Colonic mucosa (tissue), 4 donors: ENCODE data around the gene ZWINT. TPM values are rescaled to one million over a fixed set of nuclear protein-coding genes. Genes with fewer than 3 reads are reported as not detected.

Experiments used
- DNase-seq: peaks from one replicate; pipeline ENCODE4 v3.0.0-alpha.2; 2020
- H3K27ac ChIP-seq: fragments of 200-600 bp; one replicate; pipeline ENCODE4 v1.8.0; 2021
- H3K27me3 ChIP-seq: fragments of 200-600 bp; one replicate; pipeline ENCODE4 v1.8.0; 2021
- H3K36me3 ChIP-seq: fragments of 200-600 bp; one replicate; pipeline ENCODE4 v1.8.0; 2021
- H3K4me1 ChIP-seq: fragments of 200-600 bp; one replicate; pipeline ENCODE4 v1.8.0; 2021; ENCODE audit warnings: mild to moderate bottlenecking
- H3K4me3 ChIP-seq: fragments of 200-600 bp; one replicate; pipeline ENCODE4 v1.8.0; 2021
- H3K9ac ChIP-seq, 2 donors: one replicate each; pipeline ENCODE4 v1.7.0; 2013; ENCODE audit warnings: control low read depth in 2 of 2, low read depth in 2 of 2, low read length in 2 of 2
- H3K9me3 ChIP-seq: fragments of 200-600 bp; one replicate; pipeline ENCODE4 v1.8.0; 2021
- CTCF ChIP-seq: fragments of 200-600 bp; IDR thresholded peaks from one replicate; pipeline ENCODE4 v1.8.0; 2022; ENCODE audit warnings: antibody characterized with exemption, mild to moderate bottlenecking
- intact Hi-C: fragments of 100-400 bp; cut with DNase I; formaldehyde crosslinking; loops from one replicate; pipeline ENCODE4 v1.14.1; 2022
- total RNA-seq, 2 donors: library from RNA; stranded (reverse); fragmentation: NEBNext Ultra II Directional in 1 of 2; extraction: Animal tissue kit (Norgen Biotek cat#: 25700) in 1 of 2; gene quantifications; one replicate each; pipeline ENCODE4 v1.2.1, GENCODE V29; 2021
- donor health status: healthy.
- donor health status: DM: no; HTN: no; CAD: no.
- donor health status: DM: no; HTN: no; CAD: no.

The ZWINT gene
- 10 to 100 TPM; 25.5 to 91.1 TPM for total RNA-seq

- no peak for TF ChIP-seq CTCF
- peak; percentile 96 for DNase-seq
- H3K4me3 ChIP-seq = peak within 1 kb of the TSS; percentile 80
- H3K27ac ChIP-seq = peak within 1 kb of the TSS; percentile 38
- peaks cover 3% of the 10 kb centered on the region for H3K4me1 ChIP-seq
- no peaks in the 10 kb centered on the region for H3K36me3 ChIP-seq
- intact Hi-C loops = no loop called here
- H3K9me3 ChIP-seq = no peaks in the 10 kb centered on the region
- no peaks in the 10 kb centered on the region for H3K27me3 ChIP-seq
- H3K9ac ChIP-seq = peak within 1 kb of the TSS; percentile 56 to 68
Measured at GRCh38 chr10:56360967-56361612, at the start of gene ZWINT. Gene ZWINT, minus strand, starts transcription at chr10:56361259. Its CDS starts 23 bp downstream, at chr10:56361236.

- H3K36me3 ChIP-seq = no peaks in the 10 kb centered on the region
- no peak overlapping the region for H3K4me3 ChIP-seq
- H3K9me3 ChIP-seq = no peaks in the 10 kb centered on the region
- no peaks in the 10 kb centered on the region for H3K4me1 ChIP-seq
- no peak for TF ChIP-seq CTCF
- H3K9ac ChIP-seq = no peak overlapping the region
- no peak for DNase-seq
- intact Hi-C loops = no loop called here
- no peaks in the 10 kb centered on the region for H3K27me3 ChIP-seq
- H3K27ac ChIP-seq = no peak overlapping the region
Measured at GRCh38 chr10:56383806-56384205, 22.7 kb upstream of the ZWINT start.

- intact Hi-C loops = no loop called here
- no peak for TF ChIP-seq CTCF
- H3K4me3 ChIP-seq = no peak overlapping the region
Measured at GRCh38 chr10:56370217-56371113, 9.4 kb upstream of the ZWINT start.

GRCh38 chr10:56360583-56360966 is 484 bp downstream of the ZWINT start:
- H3K4me1 ChIP-seq = peaks cover 3% of the 10 kb centered on the region
- no peak for TF ChIP-seq CTCF
- no peak overlapping the region for H3K27ac ChIP-seq
- DNase-seq = no peak
- H3K36me3 ChIP-seq = no peaks in the 10 kb centered on the region
- H3K9ac ChIP-seq = peak overlapping the region; percentile 52 to 68
- H3K4me3 ChIP-seq = peak overlapping the region; percentile 80
- H3K27me3 ChIP-seq = no peaks in the 10 kb centered on the region
- intact Hi-C loops = no loop called here
- H3K9me3 ChIP-seq = no peaks in the 10 kb centered on the region

More at GRCh38 chr10:56370217-56371113, 9.4 kb upstream of the ZWINT start:
- no peaks in the 10 kb centered on the region for H3K4me1 ChIP-seq
- no peak overlapping the region for H3K9ac ChIP-seq
- no peak for DNase-seq
- no peak overlapping the region for H3K27ac ChIP-seq
- H3K27me3 ChIP-seq = no peaks in the 10 kb centered on the region
- no peaks in the 10 kb centered on the region for H3K36me3 ChIP-seq
- H3K9me3 ChIP-seq = no peaks in the 10 kb centered on the region

- no peak overlapping the region for H3K9ac ChIP-seq
- intact Hi-C loops = no loop called here
- no peak overlapping the region for H3K4me3 ChIP-seq
- H3K9me3 ChIP-seq = no peaks in the 10 kb centered on the region
- DNase-seq = no peak
- TF ChIP-seq CTCF = no peak
- H3K36me3 ChIP-seq = no peaks in the 10 kb centered on the region
- H3K27ac ChIP-seq = no peak overlapping the region
- H3K4me1 ChIP-seq = peaks cover 3% of the 10 kb centered on the region
- no peaks in the 10 kb centered on the region for H3K27me3 ChIP-seq
Measured at GRCh38 chr10:56359837-56360236, 1.2 kb downstream of the ZWINT start.
